Activated T-cell treated with anti-CD3 and anti-CD28 coated beads, Interleukin-2, amount 50 U/mL, for 48 hours (primary cell): ENCODE measurements around the gene PTBP3.
"Not testable (repeated sequence)": the region's sequence is repeated elsewhere in the genome, so short reads cannot be mapped to it uniquely, and the experiment has no call there.

Experiments
- DNase-seq, 2 experiments: peaks; one replicate each; pipeline ENCODE4 v3.0.0-alpha.2; 2020

PTBP3 gene, protein sequence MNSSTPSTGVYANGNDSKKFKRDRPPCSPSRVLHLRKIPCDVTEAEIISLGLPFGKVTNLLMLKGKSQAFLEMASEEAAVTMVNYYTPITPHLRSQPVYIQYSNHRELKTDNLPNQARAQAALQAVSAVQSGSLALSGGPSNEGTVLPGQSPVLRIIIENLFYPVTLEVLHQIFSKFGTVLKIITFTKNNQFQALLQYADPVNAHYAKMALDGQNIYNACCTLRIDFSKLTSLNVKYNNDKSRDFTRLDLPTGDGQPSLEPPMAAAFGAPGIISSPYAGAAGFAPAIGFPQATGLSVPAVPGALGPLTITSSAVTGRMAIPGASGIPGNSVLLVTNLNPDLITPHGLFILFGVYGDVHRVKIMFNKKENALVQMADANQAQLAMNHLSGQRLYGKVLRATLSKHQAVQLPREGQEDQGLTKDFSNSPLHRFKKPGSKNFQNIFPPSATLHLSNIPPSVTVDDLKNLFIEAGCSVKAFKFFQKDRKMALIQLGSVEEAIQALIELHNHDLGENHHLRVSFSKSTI

DNA sequence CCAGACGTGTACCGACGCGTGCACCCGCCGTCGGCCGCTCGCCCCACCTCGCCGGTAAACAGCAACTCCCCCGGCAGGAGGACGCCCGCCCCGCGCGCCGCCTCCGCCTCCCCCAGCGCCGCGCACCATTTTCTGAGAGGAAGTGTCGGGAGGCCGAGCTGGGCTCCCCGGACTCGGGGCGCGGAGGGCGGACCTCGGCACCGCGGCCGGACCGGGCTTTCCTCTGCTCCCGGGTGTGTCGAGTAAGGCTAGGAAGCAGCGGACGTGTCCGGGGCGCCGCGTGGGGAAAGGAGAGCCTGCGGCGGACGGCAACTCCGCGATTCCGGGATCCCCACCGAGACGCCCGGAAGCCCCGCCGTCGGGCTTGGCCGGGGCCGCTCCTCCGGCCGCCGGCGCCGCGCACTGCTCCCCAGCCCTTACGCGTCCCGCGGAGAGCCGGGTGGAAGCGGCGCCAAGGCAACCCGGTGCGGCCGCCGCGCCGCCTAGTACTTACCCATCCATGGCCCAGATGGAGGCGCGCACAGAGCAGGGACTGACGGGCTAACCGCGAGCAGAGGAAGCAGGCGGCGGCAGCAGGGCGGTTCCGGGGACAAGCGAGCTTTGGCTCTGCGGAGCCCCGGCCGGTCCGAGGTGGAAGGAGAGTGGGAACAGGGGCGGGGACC is at the start of gene PTBP3:
PTBP3 (minus strand) TSS at position 643 of the 662 bp plus-strand sequence. CDS start 35,754 bp downstream, outside the sequence.
- DNase-seq = peak; percentile 84 to 86

DNA sequence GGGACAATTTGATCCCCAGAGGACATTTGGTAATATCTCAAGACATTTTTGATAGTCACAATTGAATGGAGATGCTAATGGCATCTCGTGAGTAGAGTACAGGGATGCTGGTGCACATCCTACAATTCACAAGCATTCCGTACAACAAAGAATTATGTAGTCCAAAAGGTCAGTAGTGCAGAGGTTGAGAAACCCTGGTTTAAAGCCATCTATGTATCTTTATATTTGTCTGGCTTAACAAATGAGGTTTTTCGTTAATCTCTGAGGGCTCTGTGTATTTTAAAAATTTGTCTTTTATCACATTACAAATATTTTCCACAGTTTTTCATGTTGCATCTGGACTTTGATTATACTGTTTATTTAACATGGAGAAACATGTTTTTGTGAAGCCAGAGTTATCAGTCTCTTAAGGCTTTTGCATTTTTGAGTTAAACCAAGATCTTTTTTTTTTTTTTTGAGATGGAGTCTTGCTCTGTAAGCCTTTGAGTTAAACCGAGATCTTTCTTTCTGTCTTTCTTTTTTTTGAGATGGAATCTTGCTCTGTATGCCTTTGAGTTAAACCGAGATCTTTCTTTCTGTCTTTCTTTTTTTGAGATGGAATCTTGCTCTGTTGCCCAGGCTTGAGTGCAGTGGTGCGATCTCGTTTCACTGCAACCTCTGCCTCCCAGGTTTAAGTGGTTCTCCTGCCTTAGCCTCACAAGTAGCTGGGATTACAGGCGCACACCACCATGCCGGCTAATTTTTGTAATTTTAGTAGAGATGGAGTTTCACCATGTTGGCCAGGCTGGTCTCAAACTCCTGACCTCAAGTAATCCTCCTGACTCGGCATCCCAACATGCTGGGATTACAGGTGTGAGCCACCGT is 49.3 kb upstream of the PTBP3 start:
- DNase-seq = no peak

DNA sequence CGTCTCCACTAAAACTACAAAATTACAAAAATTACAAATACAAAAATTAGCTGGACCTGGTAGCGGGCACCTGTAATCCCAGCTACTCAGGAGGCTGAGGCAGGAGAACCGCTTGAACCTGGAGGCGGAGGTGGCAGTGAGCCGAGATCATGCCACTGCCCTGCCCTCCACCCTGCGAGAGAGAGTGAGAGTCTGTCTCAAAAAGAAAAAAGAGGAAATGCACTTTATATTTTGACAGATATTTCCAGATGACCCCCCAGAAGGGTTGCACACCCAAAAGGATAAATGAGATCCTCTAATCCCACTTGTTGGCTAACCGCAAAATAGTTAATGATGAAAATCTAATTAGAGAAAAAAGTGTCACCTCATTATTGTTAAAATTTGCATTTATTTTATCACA is 48.6 kb upstream of the PTBP3 start:
- DNase-seq = no peak

DNA sequence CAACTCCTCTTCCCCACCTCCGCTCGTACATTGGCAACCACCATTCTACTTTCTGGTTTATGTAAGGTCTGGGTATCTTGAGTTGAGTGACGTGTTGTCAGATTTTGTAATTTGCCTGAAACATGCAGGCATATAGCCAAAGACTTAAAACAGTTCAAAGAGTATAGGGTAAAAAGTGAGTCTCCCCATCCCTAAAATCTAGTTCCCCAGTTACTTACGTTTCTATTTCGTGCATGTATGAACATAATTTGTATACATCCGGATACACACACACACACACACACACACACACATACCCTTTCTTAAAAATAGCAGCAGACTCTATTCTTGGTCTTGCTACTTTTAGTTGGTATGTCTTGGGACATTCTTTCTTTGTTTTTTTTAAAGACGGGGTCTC is 47.4 kb upstream of the PTBP3 start:
- DNase-seq = no peak

DNA sequence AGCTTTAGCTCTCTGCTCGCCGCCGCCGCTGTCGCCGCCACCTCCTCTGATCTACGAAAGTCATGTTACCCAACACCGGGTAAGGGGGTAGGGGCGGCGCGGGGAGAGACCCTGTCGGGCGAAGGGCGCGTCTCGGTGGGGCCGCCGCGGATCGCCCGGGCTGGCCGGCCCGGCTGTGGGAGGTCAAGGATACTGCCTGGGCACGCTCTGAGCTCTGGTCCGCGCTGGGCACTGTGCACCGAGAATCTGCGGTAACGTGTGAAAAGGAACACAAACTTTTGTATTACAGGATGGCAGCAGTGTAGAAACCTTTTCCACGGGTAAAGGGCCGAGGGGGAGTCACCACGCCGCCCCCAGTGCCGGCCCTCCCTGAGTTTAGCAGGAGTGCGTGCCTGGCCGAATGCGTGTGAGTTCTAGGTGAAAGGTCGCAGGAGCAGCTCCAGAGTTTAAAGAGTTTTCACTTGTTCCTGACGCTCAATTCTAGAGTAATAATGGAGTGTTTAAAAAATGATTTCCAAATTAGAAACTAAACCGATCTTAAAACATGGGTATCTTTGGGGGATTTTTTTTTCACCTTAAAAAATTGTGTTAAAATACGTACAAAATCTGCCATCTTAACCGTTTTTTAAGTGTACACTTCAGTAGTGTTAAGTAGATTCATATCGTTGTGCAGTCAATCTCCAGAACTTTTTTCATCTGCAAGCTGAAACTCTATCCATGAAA is 46.8 kb upstream of the PTBP3 start, which contains the start of gene HSDL2:
HSDL2 (plus strand) TSS at position 7 of the 723 bp plus-strand sequence; CDS start at position 63, 56 bp downstream.
- no peak for DNase-seq

DNA sequence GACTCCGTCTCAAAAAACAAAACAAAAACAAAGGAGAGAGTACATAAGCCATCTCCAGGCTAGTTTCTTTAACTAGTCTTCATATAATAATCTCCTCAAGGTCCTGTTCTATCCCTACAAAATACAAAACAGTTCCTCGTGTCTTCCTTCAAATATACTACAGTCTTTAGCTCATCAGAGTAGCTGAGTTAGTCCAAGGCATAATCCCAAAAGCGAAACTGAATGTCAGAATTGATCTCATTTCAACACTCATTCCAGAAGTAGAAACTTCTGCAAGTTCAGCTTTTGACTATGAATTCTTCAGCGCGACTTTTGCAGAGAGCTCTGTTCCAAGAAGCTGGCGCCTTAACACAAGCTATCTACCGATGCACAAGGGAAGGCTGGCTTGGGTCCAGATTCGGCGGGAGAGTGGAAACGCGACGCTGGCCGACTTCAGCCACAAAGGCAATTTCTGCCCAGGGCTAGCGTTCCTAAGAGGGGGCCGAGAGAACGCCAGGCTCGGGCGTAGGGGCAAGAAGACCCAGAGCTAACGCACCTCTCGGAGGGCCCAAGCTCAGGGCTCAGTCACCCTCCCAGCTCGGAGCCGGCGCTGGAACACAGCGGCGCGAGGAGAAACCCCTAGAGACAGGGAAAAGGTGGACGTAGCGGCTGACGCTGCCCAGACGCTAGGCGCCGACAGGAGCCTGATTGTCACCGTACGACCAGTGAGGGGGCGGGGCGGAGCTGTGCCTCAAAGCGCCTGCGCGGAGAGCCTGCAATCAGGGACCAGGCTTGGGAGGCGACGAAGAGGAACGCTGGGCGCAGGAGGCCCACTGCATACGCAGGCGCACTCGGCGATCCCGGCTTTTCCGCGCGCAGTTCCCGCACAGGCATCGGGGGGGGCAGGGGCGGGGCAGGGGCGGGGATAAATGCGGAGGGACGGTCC is 46.0 kb upstream of the PTBP3 start:
- peak; percentile 99 for DNase-seq

DNA sequence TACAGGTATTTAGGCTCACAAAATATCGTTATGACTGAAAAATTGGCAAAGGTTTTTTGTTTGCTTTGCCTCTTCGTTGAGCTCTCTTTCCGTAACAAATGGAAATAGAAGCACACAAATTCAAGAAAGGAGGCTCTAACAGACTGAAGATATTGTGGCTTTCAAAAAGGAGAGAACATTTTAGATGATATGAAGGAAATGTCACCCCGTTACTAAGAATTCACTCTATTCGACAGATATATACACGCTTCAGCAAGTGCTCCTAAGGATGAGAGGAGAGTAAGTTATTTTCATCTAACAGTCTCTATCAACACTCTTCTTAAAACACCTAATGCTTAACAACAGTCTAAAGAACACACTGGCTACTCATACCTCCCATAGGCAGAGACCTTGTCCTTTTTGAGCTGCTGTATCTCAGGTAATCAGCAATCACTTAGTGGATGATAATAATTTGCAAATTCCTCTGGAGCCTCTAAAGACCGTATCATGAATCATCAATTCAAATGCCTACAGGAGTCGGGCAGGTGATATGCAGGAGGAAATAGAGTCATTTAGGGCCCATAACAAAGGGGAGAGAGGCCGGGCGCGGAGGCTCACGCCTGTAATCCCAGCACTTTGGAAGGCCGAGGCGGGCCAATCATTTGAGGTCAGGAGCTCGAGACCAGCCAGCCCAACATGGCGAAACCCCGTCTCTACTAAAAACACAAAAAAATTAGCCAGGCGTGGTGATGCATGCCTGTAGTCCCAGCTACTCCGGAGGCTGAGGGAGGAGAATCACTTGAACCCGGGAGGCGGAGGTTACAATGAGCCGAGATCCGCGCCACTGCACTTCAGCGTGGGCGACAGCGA is 45.1 kb upstream of the PTBP3 start:
- peak; percentile 58 to 64 for DNase-seq

DNA sequence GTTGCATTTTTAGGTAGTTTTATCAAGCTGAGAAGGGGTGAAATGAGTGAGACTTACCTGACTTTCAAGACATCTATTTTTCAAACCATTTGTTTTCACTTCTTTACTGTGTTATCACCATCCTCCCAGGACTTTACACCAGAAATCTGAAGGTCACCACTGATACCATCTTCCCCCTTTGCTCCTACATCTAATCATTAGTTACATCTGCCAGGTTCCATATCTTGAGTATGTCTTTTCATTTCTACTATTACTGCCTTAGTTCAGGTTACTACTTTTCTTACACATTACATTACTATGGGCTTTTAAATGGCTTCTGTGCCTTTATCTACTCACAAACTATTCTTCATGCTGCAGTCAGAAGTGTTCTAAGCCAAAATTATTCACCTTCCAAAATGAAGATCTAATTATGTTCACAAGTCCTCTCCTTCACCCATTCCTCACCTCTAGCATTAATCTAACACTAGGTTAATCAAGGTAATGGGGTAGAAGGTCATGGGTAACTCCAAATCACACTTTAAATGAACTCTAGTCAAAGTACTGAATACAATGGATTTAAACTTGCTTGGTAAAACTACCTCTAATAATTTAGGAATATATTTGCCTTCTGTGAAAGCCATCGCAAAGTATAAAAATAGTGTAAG is 44.4 kb upstream of the PTBP3 start:
- no peak for DNase-seq

DNA sequence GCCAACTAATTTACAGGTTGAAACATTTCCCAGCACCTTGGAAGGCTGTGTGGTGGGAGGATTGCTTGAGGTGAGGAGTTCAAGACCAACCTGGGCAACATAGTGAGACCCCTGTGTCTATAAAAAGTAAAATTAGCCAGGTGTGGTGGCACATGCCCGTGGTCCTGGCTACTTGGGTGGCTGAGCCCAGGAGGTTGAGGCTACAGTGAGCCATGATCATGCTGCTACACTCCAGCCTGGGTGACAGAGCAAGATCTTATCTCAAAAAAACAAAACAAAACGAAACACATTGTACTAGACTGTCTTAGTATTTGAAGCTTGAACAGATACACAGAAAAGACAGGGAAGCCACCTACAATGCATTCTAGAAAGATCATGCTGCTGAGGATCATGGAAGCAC is 43.7 kb upstream of the PTBP3 start:
- no peak for DNase-seq

DNA sequence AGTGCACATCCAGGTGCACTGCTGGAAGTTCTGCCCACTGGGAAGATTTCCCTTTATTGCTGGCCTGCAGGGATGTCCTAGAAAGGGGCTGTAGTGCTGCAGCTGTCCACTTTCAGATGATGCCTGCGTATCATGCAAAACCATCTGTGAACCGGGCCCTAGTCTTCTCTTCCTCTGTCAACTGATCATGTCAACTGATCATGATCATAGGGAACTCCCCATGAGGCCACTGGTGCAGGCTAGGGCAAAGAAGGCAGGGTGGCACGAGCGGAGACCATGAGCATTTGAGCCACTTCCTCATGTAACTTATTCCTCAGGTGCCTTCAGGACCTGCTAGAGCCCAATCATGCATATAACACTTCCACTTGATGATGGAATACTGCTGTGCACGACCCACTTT is 41.9 kb upstream of the PTBP3 start:
- no peak for DNase-seq

DNA sequence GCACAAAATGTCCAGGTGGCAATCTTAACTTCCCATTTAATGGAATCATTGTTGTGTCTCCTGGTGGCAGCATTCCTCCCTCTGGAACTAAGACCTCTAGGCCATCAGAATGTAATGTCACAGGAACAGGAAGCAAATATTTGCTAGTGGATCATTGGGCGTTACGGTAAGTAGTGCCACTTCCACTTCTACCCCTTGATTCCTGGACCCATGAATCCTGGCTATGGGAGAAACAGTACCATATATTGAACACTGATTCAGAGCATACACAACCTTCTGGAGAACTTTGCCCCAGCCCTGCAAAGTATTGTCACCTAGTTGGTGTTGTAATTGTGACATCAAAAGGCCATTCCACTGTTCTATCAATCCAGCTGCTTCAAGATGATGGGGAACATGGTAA is 40.8 kb upstream of the PTBP3 start:
- not testable (repeated sequence) for DNase-seq

DNA sequence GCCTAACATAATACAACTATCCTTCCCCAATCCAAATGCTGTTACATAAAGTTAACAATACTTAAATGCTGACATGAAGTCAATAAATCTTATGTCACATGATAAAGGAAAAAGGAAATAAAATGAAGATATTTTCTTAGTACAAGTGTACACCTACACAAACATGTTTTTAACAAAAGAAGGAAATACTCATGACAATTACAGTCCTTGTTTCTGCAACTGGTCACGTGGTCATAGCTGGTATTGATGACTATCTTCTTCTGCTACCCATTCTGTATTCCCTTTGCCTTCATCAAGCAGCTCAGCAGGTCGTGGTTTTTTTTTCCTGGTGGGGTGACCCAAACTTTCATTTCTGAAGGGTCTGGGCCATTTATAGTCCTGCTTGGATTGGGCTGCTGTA is 40.2 kb upstream of the PTBP3 start:
- DNase-seq = not testable (repeated sequence)

DNA sequence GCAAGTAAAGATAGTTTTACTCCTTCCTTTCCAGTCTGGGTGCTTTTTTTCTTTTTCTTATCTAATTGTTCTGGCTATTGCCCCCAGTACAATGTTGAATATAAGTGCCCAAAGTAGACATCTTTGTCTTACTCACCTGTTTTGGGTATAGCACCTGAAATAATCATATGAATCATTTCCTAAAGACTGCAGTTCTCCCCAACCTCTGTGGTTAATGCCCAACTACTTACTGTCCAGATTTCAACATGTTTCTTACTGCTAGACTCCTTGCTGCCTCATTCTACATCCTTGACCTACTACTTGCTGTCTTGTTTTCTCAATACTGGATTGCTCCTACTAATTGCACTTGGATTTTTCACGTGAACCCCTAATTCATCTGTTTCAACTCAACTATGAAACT is 37.6 kb upstream of the PTBP3 start:
- no peak for DNase-seq

DNA sequence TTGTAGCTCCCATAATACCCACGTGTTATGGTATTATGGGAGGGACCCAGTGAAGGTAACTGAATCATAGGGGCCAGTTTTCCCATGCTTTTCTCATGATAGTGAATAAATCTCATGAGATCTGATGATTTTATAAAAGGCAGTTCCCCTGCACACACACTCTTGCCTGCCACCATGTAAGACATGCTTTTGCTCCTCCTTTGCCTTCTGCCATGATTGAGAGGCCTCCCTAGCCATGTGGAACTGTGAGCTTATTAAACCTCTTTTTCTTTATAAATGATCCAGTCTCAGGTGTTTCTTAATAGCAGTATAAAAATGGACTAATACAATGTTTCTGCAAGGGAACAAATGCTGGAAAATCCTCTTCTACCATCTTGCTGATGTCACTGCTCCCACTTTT is 36.4 kb upstream of the PTBP3 start:
- DNase-seq = no peak

DNA sequence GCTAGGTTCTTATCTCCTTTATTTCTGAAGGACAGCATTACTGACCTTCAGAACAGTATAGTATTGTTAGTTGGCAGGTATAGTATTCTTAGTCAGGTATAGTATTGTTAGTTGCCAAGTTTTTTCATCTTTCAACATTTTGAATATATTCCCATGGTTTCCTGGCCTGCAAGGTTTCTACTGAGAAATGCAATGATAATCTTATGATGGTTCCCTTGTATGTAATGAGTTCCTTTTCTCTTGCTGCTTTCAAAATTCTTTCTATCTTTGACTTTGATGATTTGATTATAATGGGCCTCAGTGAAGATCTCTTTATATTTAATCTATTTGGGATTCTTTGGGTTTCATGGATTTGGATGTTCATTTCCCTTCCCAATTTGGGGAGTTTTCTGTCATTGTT is 34.0 kb upstream of the PTBP3 start:
- DNase-seq = no peak

DNA sequence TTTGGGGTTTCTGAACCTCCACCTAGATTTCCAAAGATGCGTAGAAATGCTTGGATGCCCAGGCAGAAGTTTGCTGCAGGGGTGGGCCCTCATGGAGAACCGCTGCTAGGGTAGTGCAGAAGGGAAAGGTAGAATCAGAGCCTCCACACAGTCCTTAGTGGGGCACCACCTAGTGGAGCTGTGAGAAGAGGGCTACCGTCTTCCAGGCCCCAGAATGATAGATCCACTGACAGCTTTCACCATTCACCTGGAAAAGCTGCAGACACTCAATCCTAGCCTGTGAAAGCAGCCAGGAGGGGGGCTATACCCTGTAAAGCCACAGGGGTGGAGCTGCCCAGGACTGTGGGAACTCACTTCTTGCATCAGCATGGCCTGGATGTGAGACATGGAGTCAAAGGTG is 33.2 kb upstream of the PTBP3 start:
- no peak for DNase-seq

DNA sequence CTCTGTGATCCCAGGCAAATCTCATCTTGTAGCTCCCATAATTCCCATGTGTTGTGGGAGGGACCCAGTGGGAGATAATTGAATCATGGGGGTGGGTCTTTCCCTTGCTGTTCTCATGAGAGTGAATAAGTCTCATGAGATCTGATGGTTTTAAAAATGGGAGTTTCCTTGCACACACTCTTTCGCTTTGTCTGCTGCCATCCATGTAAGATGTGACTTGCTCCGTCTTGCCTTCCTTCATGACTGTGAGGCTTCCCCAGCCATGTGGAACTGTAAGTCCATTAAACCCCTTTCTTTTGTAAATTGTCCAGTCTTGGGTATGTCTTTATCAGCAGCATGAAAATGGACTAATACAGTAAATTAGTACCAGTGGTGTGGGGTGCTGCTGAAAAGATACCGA is 31.8 kb upstream of the PTBP3 start:
- not testable (repeated sequence) for DNase-seq

DNA sequence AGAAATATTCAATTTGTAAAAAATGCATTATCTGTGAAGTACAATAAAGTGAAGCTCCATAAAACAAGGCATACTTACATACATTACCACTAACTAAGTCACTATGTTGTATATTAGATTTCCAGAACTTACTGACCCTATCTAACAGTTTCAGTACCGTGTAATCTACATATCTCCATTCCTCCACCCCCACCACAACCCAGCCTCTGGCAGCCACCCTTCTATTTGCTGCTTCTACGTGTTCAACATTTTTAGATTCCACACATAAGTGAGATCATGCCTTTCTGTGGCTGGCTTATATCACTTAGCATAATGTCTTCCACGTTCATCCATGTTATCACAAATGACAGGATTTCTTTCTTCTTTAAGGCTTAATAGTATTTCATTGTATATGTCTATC is 31.3 kb upstream of the PTBP3 start:
- no peak for DNase-seq

DNA sequence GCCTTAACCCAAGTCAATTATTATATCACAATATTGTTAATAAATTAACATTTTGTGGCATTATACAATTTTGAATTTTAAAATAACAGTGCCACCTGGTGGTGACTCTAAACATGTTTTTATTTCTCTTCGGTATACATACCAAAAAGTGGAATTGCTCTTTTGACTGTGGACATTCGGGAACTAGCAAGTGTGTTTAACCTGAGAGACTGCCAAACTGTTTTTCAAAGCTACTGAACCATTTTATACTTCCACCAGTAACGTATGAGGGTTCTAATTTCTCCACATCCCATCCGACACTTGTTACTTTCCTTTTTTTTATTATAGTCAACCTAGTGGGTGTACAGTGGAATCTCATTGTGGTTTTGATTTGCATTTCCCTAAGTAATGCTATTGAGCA is 28.2 kb upstream of the PTBP3 start:
- no peak for DNase-seq
